NCI-H1417 (cell line): ENCODE results near the gene TMEM235.

Experiments
- DNase-seq, 3 experiments: peaks; one replicate each; lab custom pipeline; 2025; lab: John Stamatoyannopoulos, UW

Gene TMEM235

GRCh38 chr17:78272181-78272913 lies 40.9 kb downstream of the TMEM235 start:
- peak in 1 of 3 experiments; percentile 42 for DNase-seq

- no peak for DNase-seq
Observed at GRCh38 chr17:78272914-78273258, 41.5 kb downstream of the TMEM235 start.

- no peak for DNase-seq
Observed at GRCh38 chr17:78273813-78274212, 42.4 kb downstream of the TMEM235 start.

GRCh38 chr17:78275355-78275754 lies 43.9 kb downstream of the TMEM235 start:
- DNase-seq = no peak

- no peak for DNase-seq
Observed at GRCh38 chr17:78276098-78276887, 44.9 kb downstream of the TMEM235 start.

- DNase-seq = peak; percentile 23 to 65 (median 61)
Observed at GRCh38 chr17:78278139-78278741, 46.8 kb downstream of the TMEM235 start.

- DNase-seq = no peak
Observed at GRCh38 chr17:78279360-78279990, 48.0 kb downstream of the TMEM235 start.

- no peak for DNase-seq
Observed at GRCh38 chr17:78281249-78281845, 49.9 kb downstream of the TMEM235 start.

- no peak for DNase-seq
Observed at GRCh38 chr17:78284146-78284545, 52.7 kb downstream of the TMEM235 start.

GRCh38 chr17:78289004-78289403 lies 57.6 kb downstream of the TMEM235 start:
- no peak for DNase-seq

GRCh38 chr17:78289802-78290363 lies 58.5 kb downstream of the TMEM235 start:
- peak; percentile 61 to 86 (median 79) for DNase-seq
